HT-29 (cell line): Measurements from ENCODE around the gene DHRS13. TPM values are rescaled to one million over a fixed set of nuclear protein-coding genes. Genes with fewer than 3 reads are reported as not detected.
A peak's percentile ranks its signal among the peaks of the same experiment; 100 is the strongest.
"Not testable (repeated sequence)": the region's sequence is repeated elsewhere in the genome, so short reads cannot be mapped to it uniquely, and the experiment has no call there.

ENCODE experiments used
- DNase-seq: peaks from one replicate; pipeline ENCODE4 v3.0.0-alpha.2; 2015; ENCODE audit warnings: low spot score
- total RNA-seq: library from RNA; depleted of rRNA; stranded (reverse); fragments of >200 nt; shearing (Covaris generic); gene quantifications from 2 replicates; pipeline ENCODE4 v1.2.3, GENCODE V29; 2014

The DHRS13 gene
- total RNA-seq, 1 experiment from 2014 or later: 17.6 TPM

DNA sequence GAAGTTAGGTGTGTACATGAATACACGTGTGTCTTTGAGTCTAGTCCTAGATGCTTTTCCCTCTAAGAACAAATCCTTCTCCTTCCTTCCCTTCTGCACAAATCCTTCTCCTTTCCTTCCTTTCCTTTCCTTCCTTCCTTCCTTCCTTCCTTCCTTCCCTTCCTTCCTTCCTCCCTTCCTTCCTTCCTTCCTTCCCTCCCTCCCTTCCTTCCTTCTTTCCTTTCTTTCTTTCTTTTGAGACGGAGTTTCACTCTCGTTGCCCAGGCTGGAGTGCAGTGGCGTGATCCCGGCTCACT lies 615 bp upstream of the DHRS13 start:
- not testable (repeated sequence) for DNase-seq

DNA sequence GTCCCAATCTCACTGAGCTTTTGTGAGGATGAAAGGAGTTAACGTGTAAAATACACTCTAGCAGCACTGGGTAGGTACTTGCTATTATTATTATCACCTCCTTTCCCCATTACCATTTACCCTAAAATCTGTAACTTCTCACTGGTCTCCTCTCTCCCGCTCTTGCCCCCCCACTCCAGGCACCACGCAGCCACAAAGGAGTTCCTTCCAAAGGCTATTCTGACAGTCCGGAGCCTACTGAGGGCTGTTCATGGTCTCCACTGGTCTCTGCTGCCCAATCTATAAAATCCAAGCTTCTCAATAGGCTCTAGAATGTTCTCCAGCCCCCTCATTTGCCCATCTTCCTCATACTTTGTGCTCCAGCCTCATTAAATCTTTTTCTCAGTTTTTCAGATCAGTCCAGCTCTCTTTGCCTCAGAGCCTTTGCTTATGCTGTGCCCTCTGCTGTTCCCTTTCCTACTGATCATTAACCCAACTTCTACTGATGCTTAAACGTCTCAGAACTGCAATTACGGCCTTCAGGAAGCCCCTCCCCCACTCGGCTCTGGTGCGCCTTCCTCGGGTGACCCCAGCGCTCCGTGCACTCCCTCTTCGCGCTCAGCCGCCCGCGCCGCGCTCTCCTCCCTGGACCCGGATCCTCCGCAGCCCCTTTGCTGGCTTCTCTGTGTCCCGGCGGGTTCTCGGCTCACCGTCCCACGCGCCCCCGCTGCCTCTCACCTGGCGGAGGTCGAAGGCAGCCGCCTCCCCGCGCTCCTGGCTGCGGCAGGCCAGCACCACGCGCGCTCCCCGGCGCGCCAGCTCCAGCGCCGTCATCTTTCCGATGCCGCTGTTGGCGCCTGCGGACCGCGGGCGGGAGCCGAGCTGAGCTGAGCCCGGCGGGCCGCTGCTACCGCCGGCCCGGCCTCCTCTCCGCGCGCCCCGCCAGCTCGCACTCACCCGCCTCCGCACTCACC lies 737 bp downstream of the DHRS13 start:
- peak; percentile 56 for DNase-seq

DNA sequence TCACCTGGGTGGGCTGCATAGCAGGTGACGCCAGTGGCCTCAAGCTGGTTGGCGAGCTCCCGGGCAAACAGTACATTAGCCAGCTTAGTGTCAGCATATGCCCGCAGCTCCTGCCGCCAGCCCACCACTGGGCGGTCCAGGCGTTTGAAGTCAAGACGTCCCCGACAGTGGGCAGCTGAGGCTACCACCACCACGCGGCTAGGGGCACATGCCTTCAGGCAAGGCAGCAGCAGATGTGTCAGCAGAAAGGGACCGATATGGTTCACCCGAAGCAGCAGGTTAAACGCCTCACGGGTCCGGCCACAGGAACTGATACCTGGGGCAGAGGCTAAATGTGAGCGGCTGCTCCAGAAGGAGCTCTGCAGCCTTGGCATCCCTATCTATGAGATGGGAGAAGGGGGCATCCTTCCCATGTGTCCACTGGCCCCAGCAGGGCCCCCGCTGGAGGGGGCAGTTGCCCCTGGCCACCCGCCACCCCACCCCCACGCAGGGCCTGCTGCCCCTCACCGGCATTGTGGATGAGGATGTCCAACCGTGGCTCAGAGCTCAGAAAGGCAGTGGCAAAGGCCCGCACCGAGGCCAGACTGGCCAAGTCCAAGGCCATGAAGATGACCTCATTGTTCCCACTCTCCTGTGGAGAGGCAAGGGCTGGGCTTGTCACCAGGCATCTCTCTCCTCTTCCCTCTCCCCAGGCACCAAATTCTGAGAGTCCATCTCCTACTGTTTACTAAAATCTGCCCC lies 1.7 kb downstream of the DHRS13 start:
- no peak for DNase-seq

DNA sequence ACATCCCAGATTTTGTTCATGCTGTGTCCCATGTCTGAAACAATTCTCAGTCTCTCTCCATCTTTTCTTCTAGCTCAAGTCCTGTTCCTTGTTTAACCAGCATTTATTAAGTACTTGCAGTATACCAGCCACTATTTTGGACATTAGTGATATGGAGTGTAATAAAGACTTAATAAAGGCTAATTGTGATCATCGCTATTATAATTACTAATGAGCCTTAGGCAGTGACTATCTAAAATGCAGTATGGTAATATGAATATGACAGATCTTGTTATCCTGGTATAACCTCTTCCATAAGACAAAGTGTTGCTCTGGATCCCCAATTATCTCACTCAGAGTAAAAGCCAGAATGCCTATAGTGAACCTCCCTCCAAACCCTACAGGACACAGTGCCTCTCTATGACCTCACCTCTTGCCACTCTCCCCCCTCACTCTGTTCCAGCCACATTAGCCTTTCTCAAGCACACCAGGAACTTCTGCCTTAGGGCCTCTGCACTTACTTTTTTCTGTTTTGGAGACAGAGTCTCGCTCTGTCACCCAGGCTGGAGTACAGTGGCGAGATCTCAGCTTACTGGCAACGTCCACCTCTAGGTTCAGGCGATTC lies 3.6 kb downstream of the DHRS13 start:
- DNase-seq: no peak

DNA sequence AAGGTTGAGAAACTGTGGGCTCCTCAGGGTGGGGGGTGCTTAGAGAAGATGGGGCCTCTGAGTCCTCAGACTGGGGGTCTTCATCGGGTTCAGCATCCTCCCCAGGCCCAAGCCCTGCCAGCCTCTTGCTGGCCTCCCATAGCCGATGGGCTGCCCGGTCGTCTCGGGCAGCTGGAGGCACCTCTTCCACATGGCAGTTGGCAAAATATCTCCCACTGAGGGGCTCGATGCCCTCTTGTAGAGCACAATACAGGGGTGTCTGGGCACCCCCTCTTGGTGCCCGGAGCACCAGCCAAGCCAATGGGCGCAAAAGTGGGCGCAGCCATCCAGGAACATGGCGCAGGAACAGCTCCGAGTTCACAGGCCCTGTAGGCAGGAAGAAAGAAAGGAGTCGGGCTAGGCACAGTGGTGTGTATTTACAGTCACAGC lies 4.3 kb downstream of the DHRS13 start:
- DNase-seq: no peak

DNA sequence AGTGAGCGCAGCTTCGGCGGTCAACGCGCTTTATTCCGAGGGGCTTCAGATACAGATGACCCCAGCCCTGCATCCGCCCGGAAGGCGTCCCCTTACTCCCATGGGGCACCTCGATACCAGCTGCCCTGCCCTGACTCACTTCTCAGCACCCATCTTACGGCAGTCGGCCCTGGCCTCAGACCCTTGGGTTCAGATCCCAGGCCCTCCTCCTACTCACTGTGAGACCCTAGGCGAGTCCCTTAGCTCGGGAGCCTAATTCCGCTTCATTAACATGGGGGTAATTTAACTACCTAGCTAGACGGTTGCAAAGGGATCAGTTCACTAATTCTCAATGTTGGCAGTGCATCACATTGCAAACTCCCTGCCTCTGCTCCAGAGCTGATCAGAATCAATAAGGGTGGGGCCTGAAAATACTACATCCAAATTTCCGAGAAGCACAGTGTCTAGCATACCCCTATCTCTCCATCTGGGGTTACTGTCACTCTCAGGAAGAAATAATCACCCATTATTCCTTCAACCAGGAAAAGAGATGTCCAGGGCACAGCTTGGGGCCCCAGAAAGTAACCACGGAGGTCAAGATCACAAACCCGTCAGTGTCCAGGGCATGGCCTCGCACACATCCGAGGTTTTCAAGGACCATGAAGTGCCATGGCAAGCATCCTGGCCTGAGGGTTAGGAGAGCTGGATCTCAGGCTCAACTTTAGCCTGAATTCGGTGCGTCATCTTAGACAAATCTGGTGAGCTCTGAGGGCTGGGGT lies 4.9 kb downstream of the DHRS13 start:
- DNase-seq: no peak

DNA sequence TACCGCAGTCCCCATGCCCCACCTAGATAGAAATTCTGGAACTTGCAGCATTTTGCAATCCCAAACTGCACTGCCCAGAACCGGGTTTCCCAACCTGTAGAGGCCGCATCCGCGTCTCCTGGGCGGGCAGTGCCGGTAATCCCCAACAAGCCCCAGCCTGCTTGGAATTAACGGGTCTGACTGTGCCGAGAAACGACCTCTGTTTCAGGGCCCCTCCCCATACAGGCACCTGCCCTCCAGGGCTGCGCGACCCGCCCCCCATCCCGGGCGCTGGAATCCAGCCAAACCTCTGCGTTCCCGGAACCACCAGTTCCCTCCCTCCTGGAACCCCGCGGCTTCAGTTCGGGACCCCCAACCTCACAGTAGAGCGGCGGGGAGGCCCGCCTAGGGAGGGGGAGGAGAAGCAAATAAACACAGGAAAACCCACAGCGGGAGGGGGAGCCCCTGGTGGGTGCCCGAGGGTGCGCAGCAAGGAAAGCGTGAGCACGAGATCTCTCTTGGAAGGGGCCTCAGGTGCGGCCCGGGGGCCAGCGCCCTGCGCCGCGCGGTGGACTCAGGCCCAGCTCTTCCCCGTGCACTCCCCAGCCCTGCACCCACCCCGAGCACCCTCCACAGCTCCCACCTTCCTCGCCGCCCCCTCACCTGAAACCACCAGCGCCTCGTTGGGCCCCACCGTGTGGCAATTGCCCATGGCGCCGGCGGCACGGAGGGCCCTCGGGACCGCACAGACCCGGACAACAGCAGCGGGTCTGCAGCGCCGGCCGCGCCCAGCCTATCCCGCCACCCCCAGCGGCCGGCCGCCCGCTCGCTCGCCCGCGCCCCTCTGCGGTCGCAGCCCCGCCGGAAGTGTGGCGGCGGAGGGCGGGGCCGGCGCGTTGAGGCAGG lies 5.8 kb downstream of the DHRS13 start, which contains the start of gene FLOT2:
FLOT2 (minus strand) TSS at position 850 of the 885 bp plus-strand sequence; CDS start at position 691, 159 bp downstream.
- DNase-seq: peak; percentile 44

DNA sequence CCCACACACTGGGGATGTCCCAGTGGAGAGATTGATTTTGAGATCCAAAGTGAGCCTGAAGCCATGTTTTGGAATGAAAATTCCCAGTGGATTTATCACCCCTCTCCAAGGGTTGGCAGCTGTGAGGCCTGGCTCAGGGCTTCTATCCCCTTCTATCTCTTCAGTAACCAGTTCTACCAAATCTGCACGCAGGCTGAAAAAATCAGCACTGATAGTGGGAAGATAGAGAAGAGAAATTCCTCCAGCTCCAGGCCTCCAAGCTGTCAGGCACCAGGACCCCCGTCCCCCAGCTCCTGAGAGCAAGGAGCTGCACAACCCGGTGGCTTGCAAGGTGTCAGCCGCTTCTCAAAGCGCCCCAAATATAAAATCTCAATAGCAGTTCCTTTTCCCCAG lies 6.4 kb downstream of the DHRS13 start:
- DNase-seq: no peak

DNA sequence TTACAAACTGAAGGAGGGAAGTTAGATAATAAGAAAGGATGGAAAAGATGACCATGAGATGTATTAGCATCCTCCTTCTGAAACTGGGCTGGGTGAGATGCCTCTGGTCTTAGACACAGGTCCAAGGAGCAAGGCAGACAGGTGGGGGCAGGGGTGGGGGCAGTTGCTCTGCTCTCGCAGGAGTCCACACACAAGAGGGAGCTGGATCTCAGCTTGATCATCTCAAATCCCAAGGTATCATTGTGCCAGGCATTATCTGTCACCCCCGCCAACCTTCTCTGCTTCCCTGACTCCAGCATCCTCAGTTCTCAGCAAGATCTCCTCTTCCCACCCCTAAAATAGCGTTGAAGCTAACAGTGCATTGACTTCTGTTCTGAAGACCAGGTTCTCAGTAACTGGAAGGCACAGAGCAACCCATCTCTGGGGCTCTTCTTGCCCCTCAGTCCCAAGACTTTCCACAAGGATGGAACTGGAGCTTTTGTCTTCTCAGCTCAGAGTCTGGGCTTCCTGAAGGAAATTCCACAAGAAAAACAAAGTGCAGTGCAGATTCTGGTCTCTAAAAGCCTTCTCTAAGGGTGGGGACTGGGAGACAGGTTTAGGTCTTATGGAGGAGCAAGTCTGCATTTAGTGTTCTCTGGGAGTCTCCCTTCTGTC lies 7.0 kb downstream of the DHRS13 start:
- peak; percentile 14 for DNase-seq

DNA sequence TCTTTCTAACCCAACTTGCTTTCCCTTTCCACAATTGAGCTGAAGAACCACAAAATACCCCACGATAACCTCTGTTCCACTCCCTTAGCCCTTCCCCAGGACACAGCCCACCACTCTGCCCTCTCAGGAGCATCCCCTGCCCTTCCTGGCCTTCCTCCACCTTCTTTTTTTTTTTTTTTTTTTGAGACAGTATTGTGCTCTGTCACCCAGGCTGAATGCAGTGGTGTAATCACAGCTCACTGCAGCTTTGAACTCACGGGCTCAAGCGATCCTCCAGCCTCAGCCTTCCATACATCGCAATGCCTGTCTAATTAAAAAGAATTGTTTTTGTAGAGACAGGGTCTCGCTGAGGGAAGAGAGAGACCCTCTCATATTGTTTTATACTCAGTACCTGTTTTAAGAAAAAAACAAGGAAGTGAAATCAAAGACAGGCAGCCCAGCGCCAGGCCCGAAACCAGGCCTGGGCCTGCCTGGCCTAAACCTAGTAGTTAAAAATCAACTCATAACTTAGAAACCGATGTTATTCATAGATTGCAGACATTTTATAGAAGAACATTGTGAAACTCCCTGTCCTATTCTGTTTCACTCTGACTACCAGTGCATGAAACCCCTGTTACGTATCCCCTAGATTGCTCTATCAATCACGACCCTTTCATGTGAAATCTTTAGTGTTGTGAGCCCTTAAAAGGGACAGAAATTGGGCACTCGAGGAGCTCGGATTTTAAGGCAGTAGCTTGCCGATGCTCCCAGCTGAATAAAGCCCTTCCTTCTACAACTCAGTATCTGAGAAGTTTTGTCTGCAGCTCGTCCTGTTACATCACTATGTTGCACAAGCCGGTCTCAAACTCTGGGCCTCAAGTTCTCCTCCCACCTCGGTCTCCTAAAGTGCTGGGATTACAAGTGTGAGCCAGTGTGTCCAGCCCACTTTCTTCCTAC lies 9.4 kb downstream of the DHRS13 start:
- DNase-seq: not testable (repeated sequence)

DNA sequence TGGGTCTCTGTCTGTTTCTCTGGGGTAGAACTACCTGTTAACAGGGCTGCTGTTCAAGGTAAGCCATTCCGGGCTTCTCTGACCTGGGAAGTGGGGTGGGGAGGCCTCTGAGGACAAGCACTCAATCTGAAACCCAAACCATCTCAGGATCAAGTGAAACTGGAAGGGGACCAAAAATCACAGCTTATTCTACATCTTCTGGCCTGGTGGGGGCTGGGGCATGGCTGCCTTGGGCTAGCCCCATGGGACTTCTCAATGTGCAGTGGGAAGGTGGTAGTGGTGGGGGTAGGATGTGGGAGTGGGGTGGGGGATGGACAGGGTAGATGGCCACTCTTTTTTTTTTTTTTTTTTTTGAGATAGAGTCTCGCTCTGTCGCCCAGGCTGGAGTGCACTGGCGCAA lies 10.9 kb downstream of the DHRS13 start:
- DNase-seq: no peak

DNA sequence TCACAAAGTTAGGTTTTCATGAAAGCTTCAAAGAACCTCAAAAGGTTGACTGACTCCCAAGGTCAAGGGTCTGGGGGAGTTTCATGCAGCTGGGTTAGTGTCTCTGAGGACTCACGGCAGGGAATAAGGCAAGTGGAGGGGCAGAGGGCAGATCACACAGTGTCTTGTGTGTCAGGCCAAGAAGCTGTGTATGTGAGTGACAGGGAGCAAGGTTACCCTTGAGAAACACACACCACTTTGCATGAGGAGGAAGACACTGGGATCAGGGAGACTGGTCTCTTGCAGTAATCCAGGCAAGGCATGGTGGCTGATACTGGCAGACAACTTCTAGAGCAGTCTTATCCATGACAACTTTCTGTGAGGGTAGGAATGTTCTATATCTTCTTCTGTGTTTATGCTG lies 11.7 kb downstream of the DHRS13 start:
- no peak for DNase-seq

DNA sequence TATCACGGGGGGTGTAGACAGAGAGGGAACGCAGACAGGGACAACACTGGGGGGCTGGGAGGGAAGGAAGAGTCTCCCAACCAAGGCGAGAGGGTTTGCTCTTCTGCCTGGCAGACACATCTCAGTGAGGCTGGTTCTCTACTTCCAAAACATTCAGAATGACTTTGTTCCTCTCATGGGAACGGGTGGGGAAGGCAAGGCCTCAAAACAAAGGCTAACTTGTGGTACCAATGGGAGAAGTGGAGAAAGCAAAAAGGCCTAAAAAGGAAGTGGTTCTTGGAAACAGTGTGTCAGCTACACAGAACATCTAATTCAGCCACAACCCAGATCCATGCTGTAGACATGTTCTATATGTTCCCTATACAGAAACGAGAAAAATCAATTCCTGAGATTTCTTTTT lies 12.9 kb downstream of the DHRS13 start:
- no peak for DNase-seq

DNA sequence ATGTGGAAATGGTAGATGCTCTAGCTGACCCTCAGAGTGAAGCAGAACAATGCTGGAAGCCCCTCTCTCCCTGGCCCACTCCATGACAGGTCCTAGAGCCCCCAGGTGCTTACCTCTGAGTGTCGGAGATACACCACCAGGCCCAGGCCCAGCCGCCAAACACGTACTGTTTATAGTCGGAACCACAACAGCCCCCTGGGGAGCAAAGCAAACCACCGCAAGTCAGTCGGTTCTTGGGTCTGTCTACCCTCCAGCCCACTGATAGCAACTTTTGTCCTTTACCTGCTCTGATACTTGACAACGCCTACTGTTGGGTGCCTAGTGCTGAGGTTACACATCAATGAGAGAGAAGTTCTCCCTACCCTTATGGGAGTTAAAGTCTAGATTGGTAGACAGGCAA lies 14.0 kb downstream of the DHRS13 start:
- DNase-seq: no peak

DNA sequence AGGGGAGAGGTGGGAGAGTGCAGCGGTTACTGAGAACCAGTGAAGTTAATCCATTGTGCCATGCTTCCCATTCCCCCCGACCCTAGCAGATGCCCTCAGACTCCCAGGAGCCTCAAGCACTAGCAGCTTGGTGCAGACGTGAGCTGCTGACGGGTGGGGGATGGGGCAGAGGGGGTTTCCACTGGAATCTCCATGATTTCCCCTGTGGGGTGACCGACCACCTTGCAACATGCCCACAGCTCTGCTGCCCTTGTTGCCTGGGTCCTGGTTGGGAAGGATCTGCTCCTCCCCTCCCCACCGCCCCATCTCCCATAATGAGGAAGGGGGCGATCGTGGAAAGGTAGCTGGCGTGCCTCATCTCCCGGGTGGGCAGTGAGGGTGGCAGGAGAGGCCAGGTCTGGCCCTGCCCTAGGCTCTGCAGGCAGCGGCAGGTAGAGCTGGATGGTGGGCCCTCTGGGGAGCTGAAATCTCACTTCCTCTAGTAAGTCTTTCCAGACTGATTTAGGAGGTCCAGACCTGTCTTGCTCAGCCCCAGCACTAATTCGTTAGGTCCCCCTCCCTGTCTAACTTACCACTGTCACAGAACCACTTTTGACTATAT lies 14.9 kb downstream of the DHRS13 start:
- DNase-seq: no peak

DNA sequence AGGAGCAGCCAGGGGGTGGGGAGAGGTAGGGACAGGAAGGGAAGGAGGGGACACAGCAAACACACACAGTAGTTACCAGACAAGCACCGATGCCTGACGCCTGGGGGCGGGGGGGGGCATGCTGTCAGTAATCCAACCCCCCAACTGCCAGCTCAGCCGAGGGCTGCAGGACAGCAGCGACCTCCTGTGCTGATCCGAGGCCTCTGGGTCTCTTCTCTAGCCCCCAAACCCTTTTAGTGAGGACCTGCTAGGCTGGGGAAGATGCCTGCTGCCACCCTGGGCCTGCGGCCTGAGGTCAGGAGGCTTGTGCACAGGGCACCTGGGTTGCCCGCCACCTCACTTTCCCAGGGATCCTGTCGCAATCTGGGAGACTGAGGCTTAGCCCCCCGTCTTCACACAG lies 16.9 kb downstream of the DHRS13 start:
- DNase-seq: no peak

DNA sequence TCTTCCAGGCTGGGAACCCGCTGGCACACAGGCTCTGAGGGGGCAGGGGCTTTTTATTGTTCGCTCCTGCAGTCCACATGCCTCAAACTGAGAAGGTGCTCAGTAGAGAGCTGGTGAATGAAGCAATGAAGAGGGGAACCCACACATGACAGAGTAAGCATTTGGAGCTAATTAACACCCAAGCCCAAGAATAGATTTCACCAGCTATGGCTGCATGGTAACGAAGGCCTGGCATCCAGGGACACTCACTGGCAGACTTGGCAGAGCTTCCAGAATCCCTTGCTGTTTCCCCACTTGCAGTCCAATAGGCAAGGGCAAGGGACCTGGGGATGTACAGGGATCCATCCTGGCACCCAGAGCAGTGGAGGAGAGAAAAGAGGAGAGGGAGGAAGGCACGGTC lies 17.5 kb downstream of the DHRS13 start:
- no peak for DNase-seq

DNA sequence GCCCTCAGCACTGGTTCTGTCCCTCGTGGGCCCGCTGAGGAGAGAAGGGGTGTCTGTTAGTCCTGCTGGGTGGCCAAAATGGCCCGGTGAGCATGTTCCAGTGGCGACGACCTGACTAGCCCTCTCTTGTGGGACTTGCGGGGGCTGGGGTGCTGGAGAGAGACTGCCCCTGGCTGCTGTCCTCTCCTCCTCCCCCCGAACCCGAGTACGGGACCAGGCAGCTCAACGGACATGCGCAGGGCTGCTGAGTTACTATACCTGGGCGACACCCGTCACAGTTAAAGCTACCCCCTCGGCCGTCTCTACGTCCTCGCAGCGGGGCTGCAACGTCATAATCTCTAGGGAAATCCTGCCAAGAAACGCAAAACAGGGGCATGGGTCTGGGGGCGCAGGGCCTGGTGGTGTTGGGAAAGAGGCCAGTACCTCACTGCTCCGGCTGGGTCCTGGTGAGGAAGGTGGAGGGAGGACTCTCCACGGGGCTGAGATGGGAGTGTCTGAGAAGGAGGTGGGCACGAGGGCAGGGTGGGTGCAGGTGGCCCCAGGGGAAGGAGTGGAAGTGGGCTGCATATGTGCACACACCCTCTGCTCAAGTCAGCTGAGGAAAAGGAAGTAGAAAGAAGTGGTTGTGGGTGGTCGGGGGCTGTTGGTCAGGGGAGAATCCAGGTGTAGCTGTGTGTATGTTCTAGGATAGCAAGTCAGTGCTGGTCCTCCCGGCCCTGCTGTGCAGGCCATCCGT lies 18.7 kb downstream of the DHRS13 start:
- DNase-seq: no peak
